Endothelial cell of hepatic sinusoid (primary cell): Measurements from ENCODE around the gene RBM4B.

Experiments used
- in situ Hi-C: cut with HindIII; loops from 2 replicates; pipeline ENCODE4 v1.10.0; 2017; ENCODE audit warnings: low sequenced_read_pairs

RBM4B gene

DNA sequence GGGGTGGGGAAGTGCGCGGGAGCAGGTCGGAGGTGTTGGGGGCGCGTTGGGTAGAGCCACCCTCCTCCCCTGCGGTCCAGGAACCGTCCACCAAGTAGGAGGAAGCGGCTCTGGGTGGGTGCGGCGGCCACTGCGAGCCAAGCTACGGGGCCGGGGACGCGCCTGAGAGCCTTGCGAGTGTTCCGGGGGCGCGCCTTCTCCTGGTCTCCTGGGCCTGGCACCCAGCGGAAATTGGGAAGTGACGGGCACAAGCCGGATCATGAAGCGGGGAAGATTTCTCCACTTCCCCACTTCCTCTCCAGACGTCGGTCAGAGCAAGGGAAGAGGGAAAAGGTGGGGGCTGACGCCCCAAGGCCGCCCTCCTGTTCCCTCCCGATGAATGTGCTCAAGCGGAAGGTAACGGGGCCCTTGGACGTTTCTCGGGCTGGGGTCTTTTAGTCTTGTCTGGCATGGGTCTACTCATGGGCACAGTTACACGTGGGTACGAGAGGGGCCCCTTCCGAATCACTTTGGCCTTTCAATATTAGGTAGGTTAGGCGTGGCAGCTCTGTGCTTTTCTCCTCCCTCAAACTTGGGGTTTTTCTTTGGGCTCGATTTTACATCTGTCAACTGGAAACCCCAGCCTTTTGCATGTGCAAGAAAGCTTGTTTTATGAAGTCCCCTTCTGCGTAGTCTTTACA, 60.4 kb downstream of the RBM4B start:
- in situ Hi-C loops, result no loop called here

DNA sequence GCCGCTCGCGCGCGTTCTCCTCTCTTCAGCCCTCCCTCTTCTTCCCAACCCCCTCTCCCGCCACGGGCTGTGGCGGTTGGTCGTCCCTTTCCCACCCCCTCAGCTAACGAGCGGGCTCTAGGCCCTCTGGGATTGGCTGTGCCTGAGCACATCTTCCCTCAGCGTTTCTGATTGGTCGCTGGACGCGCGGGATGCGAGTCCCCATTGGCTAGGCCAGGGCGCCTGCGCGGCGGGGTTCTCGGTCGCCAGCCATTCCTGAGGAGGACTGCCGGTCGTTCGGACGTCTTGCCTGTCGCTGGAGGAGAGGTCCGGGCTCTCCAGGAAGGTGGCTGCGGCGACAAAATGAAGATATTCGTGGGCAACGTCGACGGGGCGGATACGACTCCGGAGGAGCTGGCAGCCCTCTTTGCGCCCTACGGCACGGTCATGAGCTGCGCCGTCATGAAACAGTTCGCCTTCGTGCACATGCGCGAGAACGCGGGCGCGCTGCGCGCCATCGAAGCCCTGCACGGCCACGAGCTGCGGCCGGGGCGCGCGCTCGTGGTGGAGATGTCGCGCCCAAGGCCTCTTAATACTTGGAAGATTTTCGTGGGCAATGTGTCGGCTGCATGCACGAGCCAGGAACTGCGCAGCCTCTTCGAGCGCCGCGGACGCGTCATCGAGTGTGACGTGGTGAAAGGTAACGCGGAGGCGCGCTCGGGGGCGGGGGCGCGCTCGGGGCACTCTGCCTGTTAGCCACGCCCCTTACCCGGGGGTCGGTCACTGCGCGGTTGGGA, 61.1 kb downstream of the RBM4B start, which contains the start of gene RBM14:
TSS of gene RBM14 (plus strand) at position 252 of the 776 bp plus-strand sequence. CDS start at position 343, 91 bp downstream.
- in situ Hi-C loops, result no loop called here
